Ovary (tissue), 3 donors: ENCODE measurements around the gene MAST4.

ENCODE experiments used
- CTCF ChIP-seq, 3 donors: fragments of 450-650 bp in 2 of 3; fragments of 200-600 bp in 1 of 3; IDR thresholded peaks; one replicate each; pipeline versions ENCODE4 v1.5.1 to v1.8.0; 2016 to 2022; ENCODE audit warnings: antibody characterized with exemption in 3 of 3, mild to moderate bottlenecking in 1 of 3
- EP300 ChIP-seq: sonication (generic); formaldehyde crosslinking; IDR thresholded peaks from one replicate; pipeline ENCODE4 v1.6.1; 2017; ENCODE audit warnings: antibody characterized with exemption
- donor health status: DM: no; HTN: no; CAD: no.

GRCh38 chr5:67047160-67047559, 451.0 kb downstream of the MAST4 start:
- no peak for TF ChIP-seq CTCF (IDR thresholded peaks at IDR 0.05)
- TF ChIP-seq EP300, result no peak
